ENCODE results near the gene RPL41. TPM values are rescaled to one million over a fixed set of nuclear protein-coding genes. Genes with fewer than 3 reads are reported as not detected.

The RPL41 gene
- total and polyA plus RNA-seq, 9 of the 15 experiments (the other 6 are each of a cell fraction or from before 2014, with no cell fraction given) = 3,403 to 11,276 (median 5,604) TPM

DNA sequence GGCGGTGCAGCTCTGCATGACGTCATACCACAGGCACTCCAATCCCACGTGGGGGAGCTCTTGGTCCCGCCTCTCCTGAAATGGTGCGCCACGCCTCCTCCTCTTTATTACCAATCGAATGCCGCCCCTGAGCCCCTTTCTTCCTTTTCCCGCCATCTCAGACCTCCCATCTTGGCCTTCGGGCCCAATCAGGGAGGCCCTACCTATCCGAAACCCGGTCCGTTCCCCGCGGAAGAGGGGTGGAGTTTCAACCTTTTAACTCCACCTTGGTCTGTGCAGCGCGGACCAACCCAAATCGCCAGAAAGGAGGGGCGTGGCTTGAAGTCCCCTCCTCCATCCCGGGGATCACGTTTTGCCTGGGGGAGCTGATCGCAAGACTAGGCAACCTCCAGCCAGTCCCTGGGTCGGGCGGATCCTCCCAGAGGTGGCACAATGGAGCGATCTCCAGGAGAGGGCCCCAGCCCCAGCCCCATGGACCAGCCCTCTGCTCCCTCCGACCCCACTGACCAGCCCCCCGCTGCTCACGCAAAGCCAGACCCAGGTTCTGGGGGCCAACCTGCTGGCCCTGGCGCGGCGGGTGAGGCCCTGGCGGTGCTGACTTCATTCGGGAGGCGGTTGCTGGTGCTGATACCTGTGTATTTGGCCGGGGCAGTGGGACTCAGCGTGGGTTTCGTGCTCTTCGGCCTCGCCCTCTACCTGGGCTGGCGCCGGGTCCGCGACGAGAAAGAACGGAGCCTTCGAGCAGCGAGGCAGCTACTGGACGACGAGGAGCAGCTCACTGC lies 11.6 kb downstream of the RPL41 start, which contains the start of gene ESYT1 (continued):
- TF ChIP-seq, protein P1, sequence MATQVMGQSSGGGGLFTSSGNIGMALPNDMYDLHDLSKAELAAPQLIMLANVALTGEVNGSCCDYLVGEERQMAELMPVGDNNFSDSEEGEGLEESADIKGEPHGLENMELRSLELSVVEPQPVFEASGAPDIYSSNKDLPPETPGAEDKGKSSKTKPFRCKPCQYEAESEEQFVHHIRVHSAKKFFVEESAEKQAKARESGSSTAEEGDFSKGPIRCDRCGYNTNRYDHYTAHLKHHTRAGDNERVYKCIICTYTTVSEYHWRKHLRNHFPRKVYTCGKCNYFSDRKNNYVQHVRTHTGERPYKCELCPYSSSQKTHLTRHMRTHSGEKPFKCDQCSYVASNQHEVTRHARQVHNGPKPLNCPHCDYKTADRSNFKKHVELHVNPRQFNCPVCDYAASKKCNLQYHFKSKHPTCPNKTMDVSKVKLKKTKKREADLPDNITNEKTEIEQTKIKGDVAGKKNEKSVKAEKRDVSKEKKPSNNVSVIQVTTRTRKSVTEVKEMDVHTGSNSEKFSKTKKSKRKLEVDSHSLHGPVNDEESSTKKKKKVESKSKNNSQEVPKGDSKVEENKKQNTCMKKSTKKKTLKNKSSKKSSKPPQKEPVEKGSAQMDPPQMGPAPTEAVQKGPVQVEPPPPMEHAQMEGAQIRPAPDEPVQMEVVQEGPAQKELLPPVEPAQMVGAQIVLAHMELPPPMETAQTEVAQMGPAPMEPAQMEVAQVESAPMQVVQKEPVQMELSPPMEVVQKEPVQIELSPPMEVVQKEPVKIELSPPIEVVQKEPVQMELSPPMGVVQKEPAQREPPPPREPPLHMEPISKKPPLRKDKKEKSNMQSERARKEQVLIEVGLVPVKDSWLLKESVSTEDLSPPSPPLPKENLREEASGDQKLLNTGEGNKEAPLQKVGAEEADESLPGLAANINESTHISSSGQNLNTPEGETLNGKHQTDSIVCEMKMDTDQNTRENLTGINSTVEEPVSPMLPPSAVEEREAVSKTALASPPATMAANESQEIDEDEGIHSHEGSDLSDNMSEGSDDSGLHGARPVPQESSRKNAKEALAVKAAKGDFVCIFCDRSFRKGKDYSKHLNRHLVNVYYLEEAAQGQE (IDR thresholded peaks at IDR 0.05; ENCODE audit: borderline replicate concordance) = no peak
- TF ChIP-seq, protein P1 (CRISPR knock-in tag; IDR thresholded peaks at IDR 0.05; ENCODE audit: low read depth) = peak; percentile 42; the same call in 1 of the 2 replicates
- TF ChIP-seq, protein P2, sequence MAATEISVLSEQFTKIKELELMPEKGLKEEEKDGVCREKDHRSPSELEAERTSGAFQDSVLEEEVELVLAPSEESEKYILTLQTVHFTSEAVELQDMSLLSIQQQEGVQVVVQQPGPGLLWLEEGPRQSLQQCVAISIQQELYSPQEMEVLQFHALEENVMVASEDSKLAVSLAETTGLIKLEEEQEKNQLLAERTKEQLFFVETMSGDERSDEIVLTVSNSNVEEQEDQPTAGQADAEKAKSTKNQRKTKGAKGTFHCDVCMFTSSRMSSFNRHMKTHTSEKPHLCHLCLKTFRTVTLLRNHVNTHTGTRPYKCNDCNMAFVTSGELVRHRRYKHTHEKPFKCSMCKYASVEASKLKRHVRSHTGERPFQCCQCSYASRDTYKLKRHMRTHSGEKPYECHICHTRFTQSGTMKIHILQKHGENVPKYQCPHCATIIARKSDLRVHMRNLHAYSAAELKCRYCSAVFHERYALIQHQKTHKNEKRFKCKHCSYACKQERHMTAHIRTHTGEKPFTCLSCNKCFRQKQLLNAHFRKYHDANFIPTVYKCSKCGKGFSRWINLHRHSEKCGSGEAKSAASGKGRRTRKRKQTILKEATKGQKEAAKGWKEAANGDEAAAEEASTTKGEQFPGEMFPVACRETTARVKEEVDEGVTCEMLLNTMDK (IDR thresholded peaks at IDR 0.05; ENCODE audit: borderline replicate concordance, insufficient read depth, low read depth, low read length, poor library complexity, severe bottlenecking) = no peak
- TF ChIP-seq, protein P3, sequence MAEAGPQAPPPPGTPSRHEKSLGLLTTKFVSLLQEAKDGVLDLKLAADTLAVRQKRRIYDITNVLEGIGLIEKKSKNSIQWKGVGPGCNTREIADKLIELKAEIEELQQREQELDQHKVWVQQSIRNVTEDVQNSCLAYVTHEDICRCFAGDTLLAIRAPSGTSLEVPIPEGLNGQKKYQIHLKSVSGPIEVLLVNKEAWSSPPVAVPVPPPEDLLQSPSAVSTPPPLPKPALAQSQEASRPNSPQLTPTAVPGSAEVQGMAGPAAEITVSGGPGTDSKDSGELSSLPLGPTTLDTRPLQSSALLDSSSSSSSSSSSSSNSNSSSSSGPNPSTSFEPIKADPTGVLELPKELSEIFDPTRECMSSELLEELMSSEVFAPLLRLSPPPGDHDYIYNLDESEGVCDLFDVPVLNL (CRISPR knock-in tag; IDR thresholded peaks at IDR 0.05; ENCODE audit: low read depth) = peak; percentile 88
- peak in 2 of 3 experiments; percentile 43 to 56 for TF ChIP-seq YY1 (IDR thresholded peaks at IDR 0.05; ENCODE audit: borderline replicate concordance in 1 of 3, control insufficient read depth in 1 of 3, extremely low read depth in 1 of 3, insufficient read depth in 3 of 3, insufficient read length in 1 of 3, insufficient replicate concordance in 2 of 3, low read depth in 1 of 3, low read length in 2 of 3)
- TF ChIP-seq ZNF77 (CRISPR knock-in tag; IDR thresholded peaks at IDR 0.05) = no peak
- TF ChIP-seq SAFB (IDR thresholded peaks at IDR 0.05; ENCODE audit: borderline replicate concordance, low read depth, low read length) = no peak
- TF ChIP-seq ZEB2 (IDR thresholded peaks at IDR 0.05) = no peak
- no peak for TF ChIP-seq HMG20B (CRISPR knock-in tag; IDR thresholded peaks at IDR 0.05)
- TF ChIP-seq BCL6 (CRISPR knock-in tag; IDR thresholded peaks at IDR 0.05) = no peak
- TF ChIP-seq FOXM1 (IDR thresholded peaks at IDR 0.05; ENCODE audit: low read depth) = no peak
- TF ChIP-seq FOXM1 (CRISPR knock-in tag; IDR thresholded peaks at IDR 0.05; ENCODE audit: low read depth) = peak; percentile 72; the same call in 1 of the 2 replicates
- peak; percentile 63 for TF ChIP-seq CTBP1 (IDR thresholded peaks at IDR 0.05; ENCODE audit: borderline replicate concordance)
- no peak; the same call in 1 of the 2 replicates for TF ChIP-seq FOSL1 (tag; conservative IDR thresholded peaks at IDR 0.05)
- peak in 1 of 2 experiments; percentile 89; a peak in 2 of 4 replicates for TF ChIP-seq SRF (CRISPR knock-in tag; IDR thresholded peaks at IDR 0.05)
- TF ChIP-seq NFYB (IDR thresholded peaks at IDR 0.05; ENCODE audit: extremely low read depth, insufficient read length) = peak; percentile 72

Data from K562 (cell line).